Left ventricle myocardium superior (tissue), 1 donor: ENCODE measurements around the gene LY6G6D. TPM values are rescaled to one million over a fixed set of nuclear protein-coding genes. Genes with fewer than 3 reads are reported as not detected.

Experiments used
- ATAC-seq: fragments of 200-7000 bp; cut with Tn5 transposase; one replicate; pipeline ENCODE4 v1.9.1; 2020; ENCODE audit warnings: mild to moderate bottlenecking, moderate library complexity
- DNase-seq: peaks from one replicate; pipeline ENCODE4 v3.0.0-alpha.2; 2020
- intact Hi-C: fragments of 100-400 bp; cut with micrococcal nuclease; formaldehyde crosslinking; loops from one replicate; pipeline ENCODE4 v1.11.0; 2022
- total RNA-seq: library from RNA; stranded (reverse); fragmentation: NEBNext Ultra II Directional; extraction: Animal tissue kit (Norgen Biotek cat#: 25700); gene quantifications from one replicate; pipeline ENCODE4 v1.2.1, GENCODE V29; 2021
- donor health status: DM: no; HTN: yes; CAD: no; lungs with severe emphysema.

The LY6G6D gene
- total RNA-seq, 1 donor from 2014 or later: not detected

DNA sequence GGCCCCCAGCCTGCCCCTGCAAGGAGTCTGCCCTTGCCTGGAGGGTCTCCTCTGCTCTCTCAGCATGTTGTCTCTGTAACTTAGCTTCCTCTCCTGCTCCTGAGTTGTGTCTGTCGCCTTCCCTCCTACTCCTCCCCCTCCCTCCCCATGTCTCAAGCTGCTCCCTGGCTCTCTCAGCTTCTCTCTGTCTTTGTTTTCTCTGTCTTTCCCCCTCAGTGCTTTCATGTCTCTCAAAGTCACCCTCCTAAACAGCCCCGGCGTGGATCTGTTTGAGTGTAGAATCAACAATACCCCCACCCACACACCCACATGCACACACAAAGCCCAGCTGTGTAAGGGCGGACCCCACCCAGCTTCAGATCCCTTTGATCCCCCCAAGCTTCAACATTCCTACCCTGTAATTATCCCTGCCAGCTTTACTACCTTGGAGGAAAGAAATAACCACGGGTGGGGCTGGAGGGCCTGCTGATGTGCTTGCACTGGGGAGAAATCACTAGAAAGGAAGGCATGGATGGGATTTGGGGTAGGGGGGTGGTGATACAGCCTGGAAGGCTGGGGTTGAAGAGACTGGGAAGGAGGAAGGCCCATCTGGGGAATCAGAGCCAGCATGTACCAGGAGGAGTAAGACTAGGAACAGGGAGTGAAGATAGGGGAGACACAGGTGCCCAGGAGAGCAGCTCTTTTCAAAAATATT is 1.0 kb upstream of the LY6G6D start:
- intact Hi-C loops: no loop called here
- ATAC-seq (no peak), DNase-seq (no peak)

- intact Hi-C loops: no loop called here
- ATAC-seq: no peak
- DNase-seq: no peak
These were observed 2.5 kb downstream of the LY6G6D start for GRCh38 chr6:31717499-31718222.

DNA sequence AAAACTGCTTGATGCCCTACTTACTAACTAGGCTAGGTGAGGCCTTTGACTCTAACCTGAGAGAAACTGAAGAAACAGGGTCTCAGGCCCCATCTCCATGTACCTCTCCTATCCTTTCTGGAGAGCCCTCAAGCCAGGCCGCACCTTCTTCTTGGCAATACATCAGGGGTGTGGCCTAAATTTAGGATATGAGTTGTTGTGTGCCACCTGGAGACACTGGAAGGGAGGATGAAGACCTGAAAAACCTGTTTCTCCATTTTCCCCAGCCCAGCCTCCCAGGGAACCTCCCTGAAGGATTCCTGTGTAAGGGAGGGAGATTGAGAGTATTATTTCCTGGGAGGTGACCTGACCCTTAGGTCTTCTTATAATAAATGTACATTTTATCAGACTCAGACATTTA is 3.1 kb downstream of the LY6G6D start:
- intact Hi-C loops: no loop called here
- DNase-seq (no peak), ATAC-seq (no peak)

GRCh38 chr6:31719001-31719400 is 3.9 kb downstream of the LY6G6D start:
- intact Hi-C loops: no loop called here
- DNase-seq (no peak), ATAC-seq (no peak)

DNA sequence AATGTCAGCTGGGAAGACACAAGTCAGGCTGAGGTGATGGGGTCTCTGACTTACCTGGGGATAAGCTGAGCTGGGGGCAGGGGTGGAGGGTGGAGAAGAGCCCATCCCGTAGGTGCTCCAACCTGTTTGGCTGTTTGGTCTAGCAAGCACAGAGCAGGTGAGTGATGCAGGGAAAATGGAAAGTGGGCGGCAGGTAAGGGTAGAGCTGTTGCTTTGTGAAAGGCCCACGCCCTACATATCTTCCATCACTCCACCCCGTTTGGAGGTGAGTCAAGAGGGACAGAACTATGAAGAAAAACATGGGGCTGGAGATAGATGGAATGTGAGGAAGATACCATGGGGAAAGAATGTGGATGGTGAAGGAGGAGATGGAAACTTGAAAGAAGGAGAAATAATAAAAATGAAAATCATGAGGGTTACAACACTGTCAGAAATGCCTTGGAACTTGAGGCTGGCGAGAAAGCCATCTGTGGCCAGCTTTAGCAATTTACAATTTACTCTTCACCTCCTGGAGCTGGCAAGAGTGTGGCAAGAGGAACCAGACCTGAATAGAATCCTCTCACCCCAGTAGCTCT is 5.1 kb downstream of the LY6G6D start:
- DNase-seq: no peak
- intact Hi-C loops: no loop called here
- ATAC-seq: no peak

- DNase-seq: no peak
- ATAC-seq: no peak
- intact Hi-C loops: no loop called here
These were observed 6.3 kb downstream of the LY6G6D start, which contains the start of gene LY6G6C for GRCh38 chr6:31721351-31722020. LY6G6C (minus strand) TSS chr6:31721746; CDS start chr6:31721679, 67 bp downstream.

DNA sequence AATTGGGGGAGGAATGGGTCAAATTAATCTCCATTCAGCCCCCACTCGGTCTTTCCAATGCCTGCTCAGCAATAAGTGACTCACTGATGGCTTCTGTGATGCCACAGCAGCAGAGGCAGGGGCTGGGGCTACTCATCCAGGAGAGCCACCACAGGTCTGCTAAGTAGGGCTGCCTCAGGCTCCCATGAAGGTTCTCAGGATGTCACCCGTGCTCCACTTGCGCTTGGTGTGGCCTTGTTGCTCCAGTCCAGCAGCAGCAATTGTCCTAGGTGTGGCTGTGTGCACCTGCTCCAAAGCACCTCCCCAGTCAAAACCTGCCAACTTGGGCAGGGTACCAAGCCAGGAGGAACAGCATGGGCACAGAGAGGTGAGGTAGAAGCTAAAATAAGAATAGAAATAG is 7.0 kb downstream of the LY6G6D start:
- no peak for DNase-seq
- intact Hi-C loops: no loop called here
- no peak for ATAC-seq

GRCh38 chr6:31723245-31723979 is 8.3 kb downstream of the LY6G6D start, which contains the start of gene MPIG6B:
MPIG6B (plus strand) TSS chr6:31723373; CDS start chr6:31723384, 11 bp downstream.
- intact Hi-C loops: no loop called here
- no peak for DNase-seq
- no peak for ATAC-seq

DNA sequence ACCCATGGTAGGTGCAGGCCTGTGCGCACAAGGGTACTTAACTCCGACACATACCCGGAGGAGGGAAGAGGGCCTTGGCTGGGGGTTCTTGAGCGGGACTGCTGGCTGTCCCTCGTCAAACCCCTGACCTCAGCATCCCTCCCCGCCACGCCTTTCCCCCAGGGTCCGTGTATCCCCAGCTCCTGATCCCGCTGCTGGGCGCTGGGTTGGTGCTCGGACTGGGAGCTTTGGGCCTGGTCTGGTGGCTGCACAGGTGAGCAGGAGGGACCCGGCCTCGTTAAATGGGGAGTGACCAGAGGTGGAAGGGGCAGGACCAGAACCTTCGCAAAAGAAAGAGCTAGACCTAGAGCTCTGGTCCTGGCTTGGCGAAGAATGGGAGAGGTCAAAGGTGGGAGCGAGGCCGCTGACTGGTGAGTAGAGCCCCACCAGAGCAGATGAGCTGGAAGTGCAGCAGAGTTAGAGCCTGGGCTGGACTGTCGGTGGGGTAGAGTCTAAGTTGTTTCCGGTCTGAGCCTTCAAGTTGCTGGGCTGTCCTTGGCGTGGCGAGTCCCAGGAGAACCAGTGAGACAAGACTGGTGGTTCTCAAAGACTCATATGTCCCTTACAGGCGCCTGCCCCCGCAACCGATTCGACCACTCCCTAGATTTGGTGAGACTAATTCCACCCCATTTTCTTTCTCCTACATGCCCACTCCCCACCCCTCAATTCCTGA is 9.0 kb downstream of the LY6G6D start:
- DNase-seq: no peak
- peak; percentile 7 for ATAC-seq
- intact Hi-C loops: no loop called here

DNA sequence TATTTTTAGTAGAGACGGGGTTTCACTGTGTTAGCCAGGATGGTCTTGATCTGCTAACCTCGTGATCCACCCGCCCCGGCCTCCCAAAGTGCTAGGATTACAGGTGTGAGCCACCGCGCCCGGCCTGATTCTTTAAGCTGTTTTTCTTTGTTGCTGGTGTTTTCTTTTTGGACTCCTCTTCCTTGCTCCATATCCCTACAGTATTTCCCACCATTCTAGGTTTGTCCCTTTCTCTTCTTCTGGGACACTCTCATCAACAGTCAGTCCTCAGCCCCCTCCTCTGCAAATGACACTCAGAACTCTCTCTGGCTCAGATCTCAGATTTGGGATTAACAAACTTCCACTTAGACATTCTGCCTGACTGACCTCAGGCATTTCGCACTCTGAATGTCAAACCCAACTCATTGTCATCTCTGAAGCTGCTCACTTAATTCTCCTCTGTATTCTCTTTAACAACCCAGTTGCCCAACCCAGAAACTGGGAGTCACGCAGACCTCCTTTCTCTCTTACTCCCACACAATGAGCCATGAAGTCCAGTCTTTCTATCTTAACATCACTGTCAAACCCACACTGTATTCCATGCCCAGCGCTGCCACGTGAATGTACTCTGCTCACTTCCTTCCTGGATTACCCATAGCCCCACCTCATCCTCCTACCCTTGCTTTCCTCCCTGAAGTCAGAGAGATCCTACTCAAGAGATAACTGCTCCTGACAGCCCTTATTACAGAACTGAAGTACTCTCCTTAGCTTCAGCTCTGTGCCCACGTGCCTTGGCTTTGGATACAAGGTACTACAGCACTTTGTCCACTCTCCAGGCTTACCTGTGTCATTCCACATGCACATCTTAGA is 10.6 kb downstream of the LY6G6D start:
- no peak for ATAC-seq
- DNase-seq: no peak
- intact Hi-C loops: no loop called here

DNA sequence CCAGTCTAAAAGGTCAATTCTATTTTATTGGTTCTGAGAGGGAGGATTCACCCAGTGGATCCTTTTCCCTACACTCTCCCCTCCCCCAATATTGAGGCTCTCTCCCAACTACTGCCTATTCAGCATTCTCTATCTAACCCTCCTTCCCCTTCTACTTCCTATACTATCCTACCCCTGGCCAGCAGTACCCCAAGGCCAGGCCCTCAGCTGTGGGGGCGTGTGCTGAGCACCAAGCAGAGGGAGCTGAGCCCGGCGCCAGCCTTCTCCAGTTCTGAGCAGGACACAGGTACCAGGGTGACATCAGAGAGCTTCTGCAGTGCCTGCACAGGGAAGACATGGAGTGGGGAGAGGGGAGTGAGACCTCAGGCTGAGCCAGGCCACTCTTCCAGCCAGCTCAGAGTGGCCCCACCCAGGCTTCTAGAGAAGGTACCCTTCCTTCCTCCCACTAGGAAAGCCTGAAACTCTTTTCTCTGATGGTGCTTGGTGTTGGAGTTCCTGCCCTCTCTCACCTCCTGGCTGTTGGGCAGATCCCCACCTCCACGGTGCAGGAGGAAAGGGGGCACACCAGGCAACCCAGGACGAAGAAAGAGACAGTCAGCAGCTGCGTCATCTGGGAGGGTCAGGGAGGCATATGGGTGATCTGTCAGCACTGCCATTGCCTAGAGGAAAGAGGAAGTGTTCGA is 12.0 kb downstream of the LY6G6D start:
- no peak for ATAC-seq
- no peak for DNase-seq
- intact Hi-C loops: no loop called here

- intact Hi-C loops: no loop called here
- DNase-seq: no peak
- no peak for ATAC-seq
These were observed 12.8 kb downstream of the LY6G6D start for GRCh38 chr6:31727717-31728671.

- DNase-seq: peak; percentile 45
- ATAC-seq: peak; percentile 47
- intact Hi-C loops: no loop called here
These were observed 13.8 kb downstream of the LY6G6D start, which contains the start of gene DDAH2 for GRCh38 chr6:31728767-31729514. DDAH2 (minus strand) TSS chr6:31729299; CDS start chr6:31729161, 138 bp downstream.

GRCh38 chr6:31729515-31729978 is 14.4 kb downstream of the LY6G6D start:
- ATAC-seq: peak; percentile 88

GRCh38 chr6:31729979-31730630 is 15.0 kb downstream of the LY6G6D start:
- peak; percentile 86 for ATAC-seq
- peak; percentile 96 for DNase-seq
- intact Hi-C loops: no loop called here

More at GRCh38 chr6:31729515-31729978, 14.4 kb downstream of the LY6G6D start:
- intact Hi-C loops: no loop called here
- peak; percentile 95 for DNase-seq
